ENCODE results near the gene CBX6. TPM values are rescaled to one million over a fixed set of nuclear protein-coding genes. Genes with fewer than 3 reads are reported as not detected.

Gene CBX6
- total and polyA plus RNA-seq, 10 of the 15 experiments (the other 5 are each of a cell fraction or from before 2014, with no cell fraction given): 3.6 to 142 (median 37.4) TPM

DNA sequence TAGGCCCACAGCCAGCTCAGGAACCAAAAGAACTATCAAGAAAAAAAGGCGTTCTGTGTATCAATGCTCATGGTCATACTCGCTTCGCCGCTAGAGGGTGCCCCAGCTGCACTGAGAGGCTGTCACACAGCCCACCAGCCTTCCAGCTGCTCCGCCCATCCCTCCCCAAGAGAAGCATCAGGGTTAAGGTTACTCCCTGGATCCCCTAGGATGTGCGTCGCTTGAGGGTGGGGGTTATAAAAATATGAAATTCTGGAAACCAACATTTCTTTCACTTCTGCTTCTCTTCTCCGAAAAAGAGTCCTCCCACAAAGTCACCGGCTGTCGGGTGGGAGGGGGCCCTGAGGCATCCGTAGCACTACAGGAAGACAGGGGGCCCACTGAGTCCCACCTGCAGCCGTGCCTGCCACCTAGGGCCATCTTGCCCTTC lies 1.7 kb downstream of the CBX6 start (continued):
- TF ChIP-seq ZBTB11 (CRISPR knock-in tag; IDR thresholded peaks at IDR 0.05) (no peak), ZNF622 (IDR thresholded peaks at IDR 0.05) (no peak), CREM (IDR thresholded peaks at IDR 0.05; ENCODE audit: low read depth) (0 out of 2 replicates have a peak, but pooled peaks have one; percentile 17), MYC (IDR thresholded peaks at IDR 0.05; ENCODE audit: insufficient read depth, insufficient read length, insufficient replicate concordance, low read length, severe bottlenecking) (no peak), PML (IDR thresholded peaks at IDR 0.05; ENCODE audit: low read length) (no peak), SMC3 (IDR thresholded peaks at IDR 0.05; ENCODE audit: borderline replicate concordance, low read length) (peak; percentile 60; the same call in 1 of the 2 replicates), EZH2 (IDR thresholded peaks at IDR 0.05; ENCODE audit: borderline replicate concordance, control insufficient read depth, low read depth, low read length) (no peak), IRF4 (IDR thresholded peaks at IDR 0.05; ENCODE audit: low read depth, low read length) (peak; percentile 49; the same call in 1 of the 2 replicates), E2F8 (IDR thresholded peaks at IDR 0.05; ENCODE audit: low read depth, partially characterized antibody) (no peak), BHLHE40 (IDR thresholded peaks at IDR 0.05; ENCODE audit: borderline replicate concordance in 1 of 2, low read depth in 2 of 2, low read length in 1 of 2) (peak; percentile 10 to 16; a peak in 1 of 4 replicates), IRF5 (IDR thresholded peaks at IDR 0.05; ENCODE audit: borderline replicate concordance) (no peak), TAF1 (IDR thresholded peaks at IDR 0.05; ENCODE audit: borderline replicate concordance, low read depth, low read length) (no peak), ZNF274 (IDR thresholded peaks at IDR 0.05; ENCODE audit: insufficient read depth, insufficient read length) (no peak)
- TF ChIP-seq, protein P1, sequence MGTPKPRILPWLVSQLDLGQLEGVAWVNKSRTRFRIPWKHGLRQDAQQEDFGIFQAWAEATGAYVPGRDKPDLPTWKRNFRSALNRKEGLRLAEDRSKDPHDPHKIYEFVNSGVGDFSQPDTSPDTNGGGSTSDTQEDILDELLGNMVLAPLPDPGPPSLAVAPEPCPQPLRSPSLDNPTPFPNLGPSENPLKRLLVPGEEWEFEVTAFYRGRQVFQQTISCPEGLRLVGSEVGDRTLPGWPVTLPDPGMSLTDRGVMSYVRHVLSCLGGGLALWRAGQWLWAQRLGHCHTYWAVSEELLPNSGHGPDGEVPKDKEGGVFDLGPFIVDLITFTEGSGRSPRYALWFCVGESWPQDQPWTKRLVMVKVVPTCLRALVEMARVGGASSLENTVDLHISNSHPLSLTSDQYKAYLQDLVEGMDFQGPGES (IDR thresholded peaks at IDR 0.05): no peak
- TF ChIP-seq, protein P2, sequence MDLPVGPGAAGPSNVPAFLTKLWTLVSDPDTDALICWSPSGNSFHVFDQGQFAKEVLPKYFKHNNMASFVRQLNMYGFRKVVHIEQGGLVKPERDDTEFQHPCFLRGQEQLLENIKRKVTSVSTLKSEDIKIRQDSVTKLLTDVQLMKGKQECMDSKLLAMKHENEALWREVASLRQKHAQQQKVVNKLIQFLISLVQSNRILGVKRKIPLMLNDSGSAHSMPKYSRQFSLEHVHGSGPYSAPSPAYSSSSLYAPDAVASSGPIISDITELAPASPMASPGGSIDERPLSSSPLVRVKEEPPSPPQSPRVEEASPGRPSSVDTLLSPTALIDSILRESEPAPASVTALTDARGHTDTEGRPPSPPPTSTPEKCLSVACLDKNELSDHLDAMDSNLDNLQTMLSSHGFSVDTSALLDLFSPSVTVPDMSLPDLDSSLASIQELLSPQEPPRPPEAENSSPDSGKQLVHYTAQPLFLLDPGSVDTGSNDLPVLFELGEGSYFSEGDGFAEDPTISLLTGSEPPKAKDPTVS (IDR thresholded peaks at IDR 0.05; ENCODE audit: low read depth, low read length): no peak
- TF ChIP-seq, protein P3, sequence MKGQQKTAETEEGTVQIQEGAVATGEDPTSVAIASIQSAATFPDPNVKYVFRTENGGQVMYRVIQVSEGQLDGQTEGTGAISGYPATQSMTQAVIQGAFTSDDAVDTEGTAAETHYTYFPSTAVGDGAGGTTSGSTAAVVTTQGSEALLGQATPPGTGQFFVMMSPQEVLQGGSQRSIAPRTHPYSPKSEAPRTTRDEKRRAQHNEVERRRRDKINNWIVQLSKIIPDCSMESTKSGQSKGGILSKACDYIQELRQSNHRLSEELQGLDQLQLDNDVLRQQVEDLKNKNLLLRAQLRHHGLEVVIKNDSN (IDR thresholded peaks at IDR 0.05; ENCODE audit: borderline replicate concordance, extremely low read length, insufficient read depth, low read depth, low read length): no peak
- TF ChIP-seq, protein P4, sequence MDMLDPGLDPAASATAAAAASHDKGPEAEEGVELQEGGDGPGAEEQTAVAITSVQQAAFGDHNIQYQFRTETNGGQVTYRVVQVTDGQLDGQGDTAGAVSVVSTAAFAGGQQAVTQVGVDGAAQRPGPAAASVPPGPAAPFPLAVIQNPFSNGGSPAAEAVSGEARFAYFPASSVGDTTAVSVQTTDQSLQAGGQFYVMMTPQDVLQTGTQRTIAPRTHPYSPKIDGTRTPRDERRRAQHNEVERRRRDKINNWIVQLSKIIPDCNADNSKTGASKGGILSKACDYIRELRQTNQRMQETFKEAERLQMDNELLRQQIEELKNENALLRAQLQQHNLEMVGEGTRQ (IDR thresholded peaks at IDR 0.05; ENCODE audit: borderline replicate concordance, low read depth, low read length): no peak
